WI38 (cell line): ENCODE measurements around the gene INSL6.
"Not testable (repeated sequence)": the region's sequence is repeated elsewhere in the genome, so short reads cannot be mapped to it uniquely, and the experiment has no call there.

ENCODE experiments used
- H3K4me3 ChIP-seq: 2 replicates; pipeline ENCODE4 v1.5.1; 2011; ENCODE audit warnings: low read depth, mild to moderate bottlenecking, control low read depth, low read length
- TF ChIP-seq, protein P1 (sequence below): IDR thresholded peaks from 2 replicates; pipeline ENCODE4 v1.5.1; 2012; ENCODE audit warnings: low read depth, mild to moderate bottlenecking, control low read depth, low read length

INSL6 gene

DNA sequence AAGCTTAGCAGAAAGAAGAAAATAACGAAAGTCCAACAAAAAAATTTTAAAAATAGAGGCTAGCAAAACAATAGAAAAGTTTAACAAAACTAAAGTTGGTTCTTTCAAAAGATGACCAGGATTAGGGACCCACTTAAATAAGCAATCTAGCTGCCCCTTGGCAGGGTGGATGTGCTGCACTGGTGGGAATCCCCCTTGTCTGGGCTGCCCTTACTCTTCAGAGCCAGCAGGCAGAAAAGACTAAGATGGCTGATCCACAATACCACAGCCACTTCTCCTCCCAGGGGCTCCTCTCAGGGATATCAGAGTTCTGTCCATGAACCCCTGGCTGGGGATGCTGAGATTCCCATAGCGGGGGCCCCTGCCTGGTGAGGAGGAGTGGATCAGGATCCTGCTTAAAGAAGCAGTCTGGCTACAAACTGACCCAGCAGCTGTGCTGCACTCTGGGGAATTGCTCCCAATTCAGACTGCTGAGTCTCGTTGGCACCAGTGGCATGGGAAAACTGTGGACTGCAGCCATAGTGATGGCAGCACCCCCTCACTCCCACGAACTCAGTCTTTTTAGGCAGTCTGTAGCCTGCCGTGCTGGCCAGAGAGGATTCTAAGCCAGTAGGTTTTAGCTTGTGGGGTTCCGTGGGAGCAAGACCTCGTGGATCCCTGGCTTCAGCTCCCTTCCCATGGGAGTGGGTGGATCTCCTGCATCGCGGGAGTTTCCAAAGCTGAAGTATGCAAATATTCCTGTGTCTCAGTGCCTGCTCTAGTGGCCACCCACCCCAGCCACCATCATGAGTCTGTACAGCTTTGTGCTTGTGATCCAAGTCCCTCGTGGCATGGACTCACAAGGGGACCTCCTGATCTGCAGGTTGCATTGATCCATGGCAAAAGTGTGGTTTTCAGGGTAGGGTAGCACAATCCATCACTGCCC lies 2.9 kb upstream of the INSL6 start:
- H3K4me3 ChIP-seq: no peak overlapping the region
- TF ChIP-seq, protein P1, sequence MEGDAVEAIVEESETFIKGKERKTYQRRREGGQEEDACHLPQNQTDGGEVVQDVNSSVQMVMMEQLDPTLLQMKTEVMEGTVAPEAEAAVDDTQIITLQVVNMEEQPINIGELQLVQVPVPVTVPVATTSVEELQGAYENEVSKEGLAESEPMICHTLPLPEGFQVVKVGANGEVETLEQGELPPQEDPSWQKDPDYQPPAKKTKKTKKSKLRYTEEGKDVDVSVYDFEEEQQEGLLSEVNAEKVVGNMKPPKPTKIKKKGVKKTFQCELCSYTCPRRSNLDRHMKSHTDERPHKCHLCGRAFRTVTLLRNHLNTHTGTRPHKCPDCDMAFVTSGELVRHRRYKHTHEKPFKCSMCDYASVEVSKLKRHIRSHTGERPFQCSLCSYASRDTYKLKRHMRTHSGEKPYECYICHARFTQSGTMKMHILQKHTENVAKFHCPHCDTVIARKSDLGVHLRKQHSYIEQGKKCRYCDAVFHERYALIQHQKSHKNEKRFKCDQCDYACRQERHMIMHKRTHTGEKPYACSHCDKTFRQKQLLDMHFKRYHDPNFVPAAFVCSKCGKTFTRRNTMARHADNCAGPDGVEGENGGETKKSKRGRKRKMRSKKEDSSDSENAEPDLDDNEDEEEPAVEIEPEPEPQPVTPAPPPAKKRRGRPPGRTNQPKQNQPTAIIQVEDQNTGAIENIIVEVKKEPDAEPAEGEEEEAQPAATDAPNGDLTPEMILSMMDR: no peak

DNA sequence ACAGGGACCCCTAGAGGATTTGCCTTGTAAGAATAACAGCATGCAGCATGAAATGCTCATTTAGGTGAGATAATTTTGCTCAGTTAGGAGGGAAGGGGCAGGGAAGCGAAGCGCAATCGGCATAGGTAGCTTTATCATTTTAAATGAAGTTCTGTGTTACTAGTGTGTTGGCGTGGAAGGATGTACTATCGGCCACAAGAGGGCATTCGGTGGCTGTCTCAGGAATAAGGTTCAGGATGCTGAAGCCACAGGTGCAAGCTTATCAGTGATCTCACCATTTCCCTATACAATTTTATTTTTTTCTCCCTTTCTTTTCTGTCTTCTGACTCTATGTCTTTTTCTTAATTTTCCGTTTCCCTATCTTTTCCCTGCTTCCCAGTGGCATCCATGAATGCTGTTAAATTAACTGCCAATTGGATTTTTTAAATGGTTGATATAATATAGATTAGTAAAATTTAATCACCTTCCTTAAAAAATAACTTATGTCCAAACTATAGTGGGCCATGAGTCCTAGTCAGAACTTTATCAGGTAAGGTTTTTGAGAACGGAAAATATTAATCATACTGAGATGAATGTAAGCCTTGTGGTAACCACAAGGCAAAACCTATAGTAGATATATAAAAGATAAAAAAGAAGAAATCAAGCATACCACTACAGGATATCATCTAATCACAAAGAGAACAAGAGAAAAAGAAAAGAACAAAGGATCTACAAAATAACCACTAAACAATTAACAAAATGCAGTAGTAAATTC lies 1.2 kb upstream of the INSL6 start:
- H3K4me3 ChIP-seq: no peak overlapping the region
- TF ChIP-seq, protein P1: peak; percentile 57; the same call in 1 of the 2 replicates

DNA sequence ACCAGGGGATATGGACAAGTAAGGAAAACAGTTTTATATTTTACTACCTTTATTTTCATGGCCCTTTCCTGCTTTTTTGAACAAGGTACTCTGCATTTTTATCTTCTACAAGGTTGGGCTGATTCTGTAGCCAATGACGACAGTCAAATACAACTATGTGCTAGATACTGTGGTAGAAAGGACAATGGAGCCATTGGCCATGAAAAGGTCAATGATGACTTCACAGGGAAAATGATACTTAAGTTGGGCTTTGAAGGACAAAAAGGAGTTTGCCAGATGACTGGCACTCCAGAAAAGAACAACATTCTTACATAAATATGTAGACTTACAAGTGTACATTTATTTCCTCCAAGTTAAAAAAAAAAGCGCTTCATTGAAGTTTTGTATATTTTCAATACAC lies 663 bp downstream of the INSL6 start:
- TF ChIP-seq, protein P1: no peak
- H3K4me3 ChIP-seq: no peak overlapping the region

DNA sequence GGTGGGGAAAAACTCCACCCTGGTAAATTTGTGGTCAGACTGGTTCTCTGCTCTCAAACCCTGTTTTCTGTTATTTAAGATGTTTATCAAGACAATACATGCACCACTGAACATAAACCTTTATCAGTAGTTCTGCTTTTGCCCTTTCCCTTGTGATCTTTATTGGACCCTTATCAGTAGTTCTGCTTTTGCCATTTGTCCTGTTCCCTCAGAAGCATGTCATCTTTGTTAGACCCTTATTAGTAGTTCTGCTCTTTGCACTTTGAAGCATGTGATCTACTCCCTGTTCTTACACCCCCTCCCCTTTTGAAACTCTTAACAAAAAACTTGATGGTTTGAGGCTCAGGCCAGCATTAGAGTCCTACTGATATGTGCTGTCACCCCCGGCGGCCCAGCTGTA lies 4.8 kb downstream of the INSL6 start:
- H3K4me3 ChIP-seq: not testable (repeated sequence)

DNA sequence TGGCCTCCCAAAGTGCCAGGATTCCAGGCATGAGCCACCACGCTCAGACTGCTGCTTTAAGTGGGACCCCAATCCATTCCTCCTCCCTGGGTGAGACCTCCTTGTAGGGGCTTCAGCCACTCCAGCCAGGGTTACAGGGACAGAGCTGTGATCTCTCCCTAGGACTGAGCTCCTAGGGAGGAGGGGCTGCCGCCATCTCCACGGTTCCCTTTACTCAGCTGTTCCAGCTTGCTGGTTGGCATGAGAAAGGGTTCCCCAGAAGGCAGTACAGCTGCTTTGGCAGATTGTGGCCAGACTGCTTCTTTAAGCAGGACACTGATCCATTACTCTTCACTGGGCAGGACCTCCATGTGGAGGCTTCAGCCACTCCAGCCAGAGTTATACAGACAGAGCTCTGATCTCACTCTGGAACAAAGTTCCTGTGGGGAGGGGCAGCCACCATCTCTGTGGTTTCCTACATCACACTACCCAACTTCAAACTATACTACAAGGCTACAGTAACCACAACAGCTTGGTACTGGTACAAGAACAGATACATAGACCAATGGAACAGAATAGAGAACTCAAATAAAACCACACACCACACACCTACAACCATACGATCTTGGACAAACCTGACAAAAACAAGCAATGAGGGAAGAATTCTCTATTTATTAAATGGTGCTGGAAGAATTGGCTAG lies 7.2 kb downstream of the INSL6 start:
- TF ChIP-seq, protein P1: no peak
- H3K4me3 ChIP-seq: no peak overlapping the region

DNA sequence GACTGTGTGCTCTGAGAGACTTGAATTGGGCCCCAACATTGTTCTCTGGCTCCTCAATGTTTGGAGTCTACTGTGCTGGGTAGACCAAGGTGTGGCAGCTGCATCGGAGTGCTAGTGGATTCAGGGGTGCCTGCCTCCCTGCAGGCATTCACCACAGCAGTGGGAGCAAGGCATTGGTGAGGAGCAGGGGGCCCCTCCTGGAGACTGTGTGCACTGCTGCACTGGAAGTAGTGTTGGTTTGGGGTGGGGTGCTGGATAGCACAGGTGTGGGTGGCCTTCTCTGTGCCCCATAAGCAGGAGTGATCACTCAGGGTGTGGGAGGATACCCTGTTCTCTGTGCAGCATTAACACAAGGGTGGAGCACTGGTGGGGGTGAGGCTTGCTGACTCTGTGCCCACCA lies 39.2 kb downstream of the INSL6 start:
- H3K4me3 ChIP-seq: no peak overlapping the region
- TF ChIP-seq, protein P1: no peak

DNA sequence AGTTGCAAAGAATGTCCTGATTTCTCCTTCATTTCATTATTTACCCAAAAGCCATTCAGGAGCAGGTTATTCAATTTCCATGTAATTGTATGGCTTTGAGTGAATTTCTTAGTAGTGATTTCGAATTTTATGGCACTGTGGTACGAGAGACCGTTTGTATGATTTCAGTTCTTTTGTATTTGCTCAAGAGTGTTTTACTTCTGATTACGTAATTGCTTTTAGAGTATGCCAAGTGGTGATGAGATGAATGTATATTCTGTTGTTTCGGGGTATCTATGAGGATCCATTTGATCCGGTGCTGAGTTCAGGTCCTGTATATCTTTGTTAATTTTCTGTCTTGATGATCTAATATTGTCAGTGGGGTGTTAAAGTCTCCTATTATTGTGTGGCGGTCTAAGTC lies 41.2 kb downstream of the INSL6 start:
- TF ChIP-seq, protein P1: no peak
- H3K4me3 ChIP-seq: no peak overlapping the region
